ENCODE results near the gene MIGA2.

- TF ChIP-seq CTCF (conservative IDR thresholded peaks at IDR 0.05; ENCODE audit: low read length), result no peak
- TF ChIP-seq EZH2phosphoT487 (IDR thresholded peaks at IDR 0.05; ENCODE audit: borderline replicate concordance, low read depth, low read length), result no peak
Measured at GRCh38 chr9:129009584-129010141, 26.8 kb upstream of the MIGA2 start.

All from OCI-LY7 (cell line).